SU-DHL-6 (cell line): ENCODE data around the gene LSP1.

Source experiments
- H2AFZ ChIP-seq: fragments of 200-600 bp; sonication (generic); 2 replicates; pipeline ENCODE4 v1.6.1; 2014; ENCODE audit warnings: low read depth, mild to moderate bottlenecking, moderate library complexity, mixed read lengths, antibody characterized with exemption, low read length; ENCODE audit not compliant: severe bottlenecking
- H3F3A ChIP-seq: fragments of 200-600 bp; shearing (Covaris generic); 2 replicates; pipeline ENCODE4 v1.6.0; 2016; ENCODE audit warnings: antibody characterized with exemption, mild to moderate bottlenecking; ENCODE audit not compliant: insufficient read depth
- H3K27ac ChIP-seq: fragments of 200-600 bp; sonication (generic); 2 replicates; pipeline ENCODE4 v1.5.1; 2016; ENCODE audit warnings: low read depth, mild to moderate bottlenecking, low read length, moderate library complexity, mixed read lengths
- H3K27me3 ChIP-seq: fragments of 200-600 bp; sonication (generic), shearing (Covaris generic); 2 replicates; pipeline ENCODE4 v1.6.0; 2014; ENCODE audit warnings: mild to moderate bottlenecking, low read length
- H3K36me3 ChIP-seq: fragments of 200-600 bp; sonication (generic); 2 replicates; pipeline ENCODE4 v1.6.1; 2014; ENCODE audit warnings: mild to moderate bottlenecking, low read length, mixed read lengths
- H3K4me2 ChIP-seq: fragments of 300-600, 200-600 bp; shearing (Covaris generic), sonication (generic); 2 replicates; pipeline ENCODE4 v1.6.0; 2014; ENCODE audit warnings: low read length, low read depth, mild to moderate bottlenecking; ENCODE audit not compliant: poor library complexity, severe bottlenecking
- H3K4me3 ChIP-seq: fragments of 200-600 bp; sonication (generic); 2 replicates; pipeline ENCODE4 v1.5.1; 2014; ENCODE audit warnings: antibody characterized with exemption, low read length, mild to moderate bottlenecking, mixed read lengths; ENCODE audit not compliant: insufficient read depth, poor library complexity, severe bottlenecking
- H3K79me2 ChIP-seq: fragments of 200-600 bp; sonication (generic); 2 replicates; pipeline ENCODE4 v1.6.1; 2014; ENCODE audit warnings: mild to moderate bottlenecking, low read length, moderate library complexity; ENCODE audit not compliant: insufficient read depth
- H3K9ac ChIP-seq: fragments of 200-600 bp; sonication (generic); 2 replicates; pipeline ENCODE4 v1.7.0; 2014; ENCODE audit warnings: mild to moderate bottlenecking, low read length
- H3K9me2 ChIP-seq: fragments of 200-600 bp; sonication (generic); replicated peaks from 2 replicates; pipeline ENCODE4 v1.6.1; 2014; ENCODE audit warnings: low read length; ENCODE audit not compliant: insufficient read depth
- H3K9me3 ChIP-seq: fragments of 200-600 bp; sonication (generic); 2 replicates; pipeline ENCODE4 v1.6.1; 2014; ENCODE audit warnings: low read length, mixed read lengths; ENCODE audit not compliant: insufficient read depth
- H4K20me1 ChIP-seq: fragments of 200-600 bp; sonication (generic); 2 replicates; pipeline ENCODE4 v1.6.1; 2014; ENCODE audit warnings: low read depth, mild to moderate bottlenecking, antibody characterized with exemption, low read length, moderate library complexity, mixed read lengths
- CTCF ChIP-seq: fragments of 200-600 bp; sonication (generic); IDR thresholded peaks from one replicate; pipeline ENCODE4 v1.5.1; 2017; ENCODE audit warnings: antibody characterized with exemption, mild to moderate bottlenecking, low read length, moderate library complexity; ENCODE audit not compliant: insufficient read depth, poor library complexity, severe bottlenecking
- EZH2phosphoT487 ChIP-seq: fragments of 200-600 bp; sonication (generic), shearing (Covaris generic); conservative IDR thresholded peaks from 2 replicates; pipeline ENCODE4 v1.6.1; 2018; ENCODE audit warnings: mild to moderate bottlenecking, antibody characterized with exemption, low read length, moderate library complexity, mixed read lengths

LSP1 gene

GRCh38 chr11:1923201-1923956, 70.5 kb downstream of the LSP1 start:
- no peaks in the 10 kb centered on the region for H3F3A ChIP-seq
- no peaks in the 10 kb centered on the region for H3K9me3 ChIP-seq
- H2AFZ ChIP-seq: no peak overlapping the region
- no peak overlapping the region for H3K4me2 ChIP-seq
- H3K4me3 ChIP-seq: no peak overlapping the region
- no peak overlapping the region for H3K27ac ChIP-seq
- H4K20me1 ChIP-seq: no peaks in the 10 kb centered on the region
- no peaks in the 10 kb centered on the region for H3K36me3 ChIP-seq
- no peaks in the 10 kb centered on the region for H3K9me2 ChIP-seq
- H3K9ac ChIP-seq: no peak overlapping the region
- no peaks in the 10 kb centered on the region for H3K27me3 ChIP-seq
- no peaks in the 10 kb centered on the region for H3K79me2 ChIP-seq
- TF ChIP-seq EZH2phosphoT487 (no peak), CTCF (no peak)

- Histone ChIP-seq H3K36me3 (no peaks in the 10 kb centered on the region), H3K9me3 (no peaks in the 10 kb centered on the region), H3K27me3 (no peaks in the 10 kb centered on the region), H3K79me2 (no peaks in the 10 kb centered on the region), H3F3A (no peaks in the 10 kb centered on the region), H3K9me2 (no peaks in the 10 kb centered on the region), H3K4me2 (no peak overlapping the region), H3K9ac (no peak overlapping the region), H3K27ac (no peak overlapping the region), H2AFZ (no peak overlapping the region), H3K4me3 (no peak overlapping the region), H4K20me1 (no peaks in the 10 kb centered on the region)
- no peak for TF ChIP-seq CTCF
- TF ChIP-seq EZH2phosphoT487: no peak
These were observed 71.3 kb downstream of the LSP1 start for GRCh38 chr11:1924181-1924580.

- H3F3A ChIP-seq: no peaks in the 10 kb centered on the region
- no peak for TF ChIP-seq CTCF
- H3K9me3 ChIP-seq: no peaks in the 10 kb centered on the region
- no peaks in the 10 kb centered on the region for H3K27me3 ChIP-seq
- H4K20me1 ChIP-seq: no peaks in the 10 kb centered on the region
- H3K4me2 ChIP-seq: no peak overlapping the region
- no peak overlapping the region for H3K9ac ChIP-seq
- H2AFZ ChIP-seq: no peak overlapping the region
- no peaks in the 10 kb centered on the region for H3K36me3 ChIP-seq
- no peak overlapping the region for H3K27ac ChIP-seq
- H3K79me2 ChIP-seq: no peaks in the 10 kb centered on the region
- H3K9me2 ChIP-seq: no peaks in the 10 kb centered on the region
- H3K4me3 ChIP-seq: no peak overlapping the region
These were observed 71.9 kb downstream of the LSP1 start for GRCh38 chr11:1924646-1925372.
